Measurements from ENCODE around the gene POF1B.
A peak's percentile ranks its signal among the peaks of the same experiment; 100 is the strongest.
"Not testable (repeated sequence)": the region's sequence is repeated elsewhere in the genome, so short reads cannot be mapped to it uniquely, and the experiment has no call there.

Gene POF1B

DNA sequence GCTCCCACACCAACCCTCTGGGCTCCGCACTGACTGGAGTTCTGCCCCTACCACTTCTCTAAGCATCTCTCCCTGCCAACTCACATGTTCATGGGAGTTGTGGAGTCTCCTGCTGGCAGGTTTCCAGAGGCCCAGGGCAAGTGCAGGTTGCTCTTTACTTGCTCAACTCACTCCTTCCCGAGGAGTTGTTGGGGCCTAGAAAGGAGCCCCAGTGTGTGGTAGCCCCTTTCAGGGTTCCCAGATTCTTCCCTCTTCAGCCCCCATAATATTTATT lies 52.5 kb downstream of the POF1B start:
- no peak for FAIRE-seq
- TF ChIP-seq POLR2A (IDR thresholded peaks at IDR 0.05; ENCODE audit: low read depth, low read length), result no peak
- no peak for TF ChIP-seq TAF1 (IDR thresholded peaks at IDR 0.05; ENCODE audit: borderline replicate concordance, low read depth, low read length)
- TF ChIP-seq POLR2AphosphoS5 (IDR thresholded peaks at IDR 0.05; ENCODE audit: low read depth, low read length), result no peak

DNA sequence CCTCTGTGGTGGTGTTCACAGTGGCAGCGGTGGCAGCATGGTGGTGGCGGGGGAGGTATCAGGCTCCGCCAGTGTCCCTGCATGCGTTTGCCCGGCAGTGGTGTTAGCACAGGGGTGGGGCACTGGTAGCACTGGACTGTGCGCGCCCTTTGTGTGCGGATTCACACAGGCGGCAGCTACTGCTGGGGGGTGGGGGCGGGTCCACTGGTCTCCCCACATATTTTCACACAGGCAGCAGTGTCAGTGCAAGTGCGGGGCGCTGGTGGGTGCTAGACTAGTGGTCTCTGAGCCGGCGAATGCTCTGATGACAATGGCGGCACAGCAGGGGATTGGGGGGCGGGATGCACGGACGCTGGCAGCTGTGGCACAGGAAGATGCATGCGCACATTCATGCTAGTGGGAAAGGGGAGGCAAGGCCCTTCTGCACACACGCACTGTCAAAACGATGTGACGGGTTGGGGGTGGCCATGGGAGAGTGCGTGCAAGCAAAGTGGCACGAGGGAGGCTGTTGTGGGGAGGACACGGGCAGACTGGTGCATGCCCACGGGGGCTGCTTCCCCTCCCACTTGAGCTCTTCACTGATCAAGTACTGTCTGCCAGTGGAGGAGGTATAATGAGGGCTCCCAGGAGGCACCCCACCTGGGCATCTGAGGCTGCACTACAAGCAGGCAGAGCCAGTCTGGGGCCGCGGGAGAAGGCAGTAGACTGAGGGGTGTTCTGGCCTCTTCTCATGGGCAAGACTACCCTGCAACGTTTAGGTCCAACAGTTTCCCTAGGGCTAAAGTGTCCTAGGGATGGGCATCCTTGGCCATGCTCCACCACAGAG lies 53.0 kb downstream of the POF1B start:
- TF ChIP-seq POLR2AphosphoS5 (IDR thresholded peaks at IDR 0.05; ENCODE audit: low read depth, low read length), result no peak
- TF ChIP-seq POLR2A (IDR thresholded peaks at IDR 0.05; ENCODE audit: low read depth, low read length), result no peak
- no peak for TF ChIP-seq TAF1 (IDR thresholded peaks at IDR 0.05; ENCODE audit: borderline replicate concordance, low read depth, low read length)
- DNase-seq (ENCODE audit: insufficient read length), result no peak
- FAIRE-seq, result no peak

More for the DNA sequence above, 52.5 kb downstream of the POF1B start:
- DNase-seq (ENCODE audit: insufficient read length), result no peak

DNA sequence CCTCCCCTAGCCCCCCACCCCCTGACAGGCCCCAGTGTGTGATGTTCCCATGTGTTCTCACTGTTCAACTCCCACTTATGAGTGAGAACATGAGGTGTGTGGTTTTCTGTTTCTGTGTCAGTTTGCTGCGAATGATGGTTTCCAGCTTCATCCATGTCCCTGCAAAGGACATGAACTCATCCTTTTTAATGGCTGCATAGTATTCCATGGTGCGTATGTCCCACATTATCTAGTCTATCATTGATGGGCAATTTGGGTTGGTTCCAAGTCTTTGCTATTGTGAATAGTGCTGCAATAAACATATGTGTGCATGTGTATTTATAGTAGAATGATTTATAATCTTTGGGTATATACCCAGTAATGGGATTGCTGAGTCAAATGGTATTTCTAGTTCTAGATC lies 68.1 kb downstream of the POF1B start:
- not testable (repeated sequence) for FAIRE-seq; DNase-seq (ENCODE audit: insufficient read length)

DNA sequence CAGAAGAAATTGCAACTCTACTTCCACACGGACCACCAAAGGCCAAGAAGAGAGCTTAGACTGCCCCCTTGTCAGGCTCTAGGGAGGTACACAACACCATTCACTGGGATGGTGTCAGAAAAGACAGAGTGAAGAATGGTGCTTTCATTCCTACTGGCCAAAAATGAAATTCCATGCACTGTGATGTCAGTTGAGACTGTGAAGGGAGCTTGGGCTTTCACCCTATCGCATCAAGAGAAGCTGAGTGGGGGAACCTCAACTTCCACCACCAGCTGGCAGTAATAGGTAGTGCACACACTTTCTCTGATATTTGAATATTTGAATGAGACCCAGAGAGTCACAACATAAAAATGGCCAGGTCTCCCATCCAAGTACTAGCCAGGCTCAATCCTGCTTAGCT lies 69.7 kb downstream of the POF1B start:
- DNase-seq (ENCODE audit: insufficient read length) (no peak), FAIRE-seq (no peak)
- no peak for TF ChIP-seq POLR2A (IDR thresholded peaks at IDR 0.05; ENCODE audit: low read depth, low read length)

DNA sequence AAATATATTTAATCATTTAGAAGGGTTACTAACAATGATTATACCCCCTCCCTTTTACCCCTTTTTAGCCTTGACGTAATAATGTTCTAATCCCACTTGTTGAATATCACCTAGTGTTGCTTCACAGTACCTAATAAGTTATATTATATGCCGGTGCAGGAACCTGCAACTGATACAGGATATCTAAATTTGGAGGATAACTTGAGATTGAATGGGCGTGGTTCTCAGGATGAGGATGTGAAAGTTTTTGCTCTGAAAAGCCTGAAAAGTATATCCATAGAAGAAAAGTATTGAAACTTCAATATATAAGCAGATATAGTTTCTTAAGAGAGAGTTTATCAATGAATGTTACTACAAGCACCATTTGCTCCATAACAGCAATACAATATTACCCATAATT lies 75.9 kb downstream of the POF1B start:
- FAIRE-seq, result peak; percentile 56
- DNase-seq (ENCODE audit: insufficient read length), result no peak
- no peak for TF ChIP-seq POLR2A (IDR thresholded peaks at IDR 0.05; ENCODE audit: low read depth, low read length)
- TF ChIP-seq POLR2AphosphoS5 (IDR thresholded peaks at IDR 0.05; ENCODE audit: low read depth, low read length), result no peak
- no peak for TF ChIP-seq TAF1 (IDR thresholded peaks at IDR 0.05; ENCODE audit: borderline replicate concordance, low read depth, low read length)

DNA sequence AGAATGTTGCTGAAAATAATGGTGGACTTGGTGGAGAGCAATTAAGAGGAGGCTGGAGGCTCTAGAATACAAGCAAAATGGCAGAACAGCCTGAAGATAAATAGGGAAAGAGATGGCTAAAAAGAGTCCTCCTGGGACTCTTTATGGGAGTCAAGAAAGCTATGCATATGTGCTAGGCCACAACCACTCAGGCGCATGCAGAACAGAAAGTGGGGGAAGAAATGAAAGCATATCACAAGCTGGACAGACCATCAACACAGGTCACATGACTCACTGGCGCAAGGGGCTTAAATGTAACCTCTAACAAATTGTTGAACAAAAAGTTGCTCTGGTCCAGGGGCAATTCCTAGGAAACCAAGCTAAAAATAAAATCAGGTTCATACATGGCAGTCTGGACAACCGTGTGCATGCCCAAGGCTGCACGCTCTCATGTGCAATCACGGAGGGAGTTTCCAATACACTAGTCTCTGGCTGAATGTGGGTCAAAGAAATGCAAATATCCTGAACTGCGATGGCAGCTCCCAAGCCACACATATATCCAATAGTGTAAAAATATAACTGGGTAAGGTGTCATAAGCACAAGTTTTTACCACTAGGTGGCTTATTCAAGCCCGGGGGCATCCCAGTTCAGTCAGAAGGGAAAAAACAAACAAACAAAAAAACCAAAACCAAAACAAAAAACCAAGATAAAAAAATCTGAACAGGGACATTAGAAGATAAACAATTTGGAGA lies 90.3 kb downstream of the POF1B start:
- no peak for DNase-seq (ENCODE audit: insufficient read length)
- FAIRE-seq, result peak; percentile 54

DNA sequence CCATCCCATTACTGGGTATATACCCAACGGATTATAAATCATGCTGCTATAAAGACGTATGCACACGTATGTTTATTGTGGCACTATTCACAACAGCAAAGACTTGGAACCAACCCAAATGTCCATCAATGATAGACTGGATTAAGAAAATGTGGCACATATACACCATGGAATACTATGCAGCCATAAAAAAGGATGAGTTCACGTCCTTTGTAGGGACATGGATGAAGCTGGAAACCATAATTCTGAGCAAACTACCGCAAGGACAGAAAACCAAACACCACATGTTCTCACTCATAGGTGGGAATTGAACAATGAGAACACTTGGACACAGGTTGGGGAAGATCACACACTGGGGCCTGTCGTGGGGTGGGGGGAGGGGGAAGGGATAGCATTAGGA lies 94.2 kb downstream of the POF1B start:
- FAIRE-seq, result not testable (repeated sequence)

More for the DNA sequence above, 90.3 kb downstream of the POF1B start:
- no peak for TF ChIP-seq POLR2AphosphoS5 (IDR thresholded peaks at IDR 0.05; ENCODE audit: low read depth, low read length)
- no peak for TF ChIP-seq TAF1 (IDR thresholded peaks at IDR 0.05; ENCODE audit: borderline replicate concordance, low read depth, low read length)
- TF ChIP-seq POLR2A (IDR thresholded peaks at IDR 0.05; ENCODE audit: low read depth, low read length), result no peak

DNA sequence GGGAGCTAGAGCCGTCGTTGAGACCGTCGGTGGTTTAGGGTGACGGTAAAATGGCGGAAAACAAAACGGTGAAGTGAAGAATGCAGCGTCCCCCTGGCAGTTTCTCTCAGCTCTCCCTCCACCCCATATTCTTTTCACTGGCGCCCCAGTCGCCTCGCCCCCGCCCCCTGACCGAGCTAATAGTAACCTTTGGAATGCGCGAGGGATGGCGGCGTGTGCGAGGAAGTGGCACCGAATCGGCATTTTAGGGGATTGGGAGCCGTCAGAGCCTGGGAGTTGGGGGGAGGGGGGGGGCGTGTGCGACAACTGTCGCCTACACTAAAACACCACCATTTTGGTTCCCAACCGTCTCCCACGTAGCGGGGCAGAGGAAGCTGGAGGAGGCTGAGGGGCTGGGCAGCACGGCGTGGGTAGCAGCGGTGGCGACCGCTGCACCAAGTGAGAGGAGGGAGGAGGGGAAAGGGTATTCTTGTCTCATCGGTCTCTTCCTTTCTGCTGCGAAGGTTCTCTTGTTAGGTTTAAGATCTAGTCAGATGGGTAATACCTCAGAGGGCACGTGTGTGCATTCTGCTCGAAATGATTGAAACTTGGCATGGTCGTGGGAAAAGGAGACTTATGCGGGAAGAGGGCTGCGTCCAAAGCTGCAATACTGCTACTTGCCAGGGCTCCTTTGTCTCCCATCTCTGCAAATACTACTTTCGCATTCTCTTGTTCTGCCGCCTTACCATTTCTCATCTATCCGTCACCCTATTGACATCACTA lies 134.8 kb downstream of the POF1B start:
- no peak for DNase-seq (ENCODE audit: insufficient read length)
- no peak for TF ChIP-seq TAF1 (IDR thresholded peaks at IDR 0.05; ENCODE audit: borderline replicate concordance, low read depth, low read length)
- no peak for TF ChIP-seq POLR2A (IDR thresholded peaks at IDR 0.05; ENCODE audit: low read depth, low read length)
- no peak for TF ChIP-seq POLR2AphosphoS5 (IDR thresholded peaks at IDR 0.05; ENCODE audit: low read depth, low read length)
- FAIRE-seq, result no peak

More for the DNA sequence above, 94.2 kb downstream of the POF1B start:
- DNase-seq (ENCODE audit: insufficient read length), result not testable (repeated sequence)

DNA sequence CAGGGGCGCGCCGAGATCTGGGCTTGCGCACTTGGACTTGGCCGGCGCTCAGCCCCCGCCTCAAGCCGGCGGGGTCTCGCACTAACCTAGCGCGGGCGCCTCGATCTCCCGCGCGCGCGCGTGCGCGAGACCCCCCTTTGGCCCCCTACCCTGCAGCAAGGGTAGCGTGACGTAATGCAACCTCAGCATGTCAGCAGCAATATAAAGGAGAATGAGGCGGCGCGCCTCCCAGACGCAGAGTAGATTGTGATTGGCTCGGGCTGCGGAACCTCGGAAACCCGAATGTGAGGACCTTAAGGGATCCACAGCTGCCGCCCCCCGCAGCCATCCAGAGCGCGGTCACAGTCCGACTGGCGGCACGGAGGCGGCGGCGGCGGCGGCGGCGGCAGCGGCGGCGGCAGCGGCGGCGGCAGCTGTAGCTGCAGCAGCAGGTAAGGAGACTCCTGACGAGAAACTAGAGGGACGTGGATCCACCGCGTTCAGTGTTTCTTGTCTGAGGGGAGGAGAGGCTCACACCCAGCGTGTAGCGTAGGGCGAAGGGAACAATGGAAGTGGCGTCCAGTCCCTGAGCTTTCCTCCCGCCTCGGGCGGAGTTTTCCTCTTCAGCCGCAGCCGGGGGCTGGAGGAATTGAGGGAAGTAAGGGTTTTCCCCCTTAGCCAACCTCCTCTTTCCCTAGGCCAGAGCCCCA lies 135.6 kb downstream of the POF1B start, which contains the start of the genes SATL1 and ZNF711:
Gene SATL1 (minus strand): TSS at position 19 of the 689 bp plus-strand sequence. CDS start 134,811 bp downstream, outside the sequence.
Gene ZNF711 (plus strand): TSS at position 231 of the 689 bp plus-strand sequence. CDS start 3,582 bp downstream, outside the sequence.
- FAIRE-seq, result peak; percentile 57
- DNase-seq (ENCODE audit: insufficient read length), result peak; percentile 13
- no peak for TF ChIP-seq POLR2AphosphoS5 (IDR thresholded peaks at IDR 0.05; ENCODE audit: low read depth, low read length)
- no peak for TF ChIP-seq TAF1 (IDR thresholded peaks at IDR 0.05; ENCODE audit: borderline replicate concordance, low read depth, low read length)
- TF ChIP-seq POLR2A (IDR thresholded peaks at IDR 0.05; ENCODE audit: low read depth, low read length), result no peak

DNA sequence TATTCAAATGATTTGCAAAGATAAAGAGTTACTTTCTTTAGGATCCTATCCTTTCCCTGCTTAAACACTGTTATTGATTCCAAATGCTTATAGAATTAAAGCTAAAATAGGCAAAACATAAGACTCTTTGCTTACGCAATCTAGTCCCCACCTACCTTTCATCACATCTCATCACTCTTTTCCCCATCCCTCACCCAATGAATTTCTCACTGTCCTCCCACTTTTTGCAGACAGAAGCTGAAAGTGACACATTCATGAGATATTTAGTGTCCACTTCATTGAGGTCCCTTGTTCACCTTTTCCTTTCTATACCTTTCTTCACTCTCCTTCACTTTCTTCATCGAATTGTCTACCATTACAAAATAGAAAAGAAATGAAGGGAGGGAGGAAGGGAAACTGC lies 136.3 kb downstream of the POF1B start:
- TF ChIP-seq POLR2A (IDR thresholded peaks at IDR 0.05; ENCODE audit: low read depth, low read length) (no peak), POLR2AphosphoS5 (IDR thresholded peaks at IDR 0.05; ENCODE audit: low read depth, low read length) (no peak), TAF1 (IDR thresholded peaks at IDR 0.05; ENCODE audit: borderline replicate concordance, low read depth, low read length) (no peak)
- FAIRE-seq (no peak), DNase-seq (ENCODE audit: insufficient read length) (no peak)

Data from GM12892 (cell line).